ENCODE measurements around the gene ZMYND15.

- no peak for TF ChIP-seq KDM1A (IDR thresholded peaks at IDR 0.05; ENCODE audit: low read depth)
- no peak for TF ChIP-seq POLR2A (IDR thresholded peaks at IDR 0.05; ENCODE audit: low read length)
- no peak for TF ChIP-seq CTCF (IDR thresholded peaks at IDR 0.05)
- TF ChIP-seq MAX (IDR thresholded peaks at IDR 0.05): no peak
Observed at GRCh38 chr17:4712526-4712925, 27.1 kb upstream of the ZMYND15 start.

Data from A549 (cell line).